ENCODE results near the gene FBXO38. TPM values are rescaled to one million over a fixed set of nuclear protein-coding genes. Genes with fewer than 3 reads are reported as not detected.
A peak's percentile ranks its signal among the peaks of the same experiment; 100 is the strongest.

FBXO38 gene
- total RNA-seq, 1 experiment from 2014 or later = 35.8 TPM

DNA sequence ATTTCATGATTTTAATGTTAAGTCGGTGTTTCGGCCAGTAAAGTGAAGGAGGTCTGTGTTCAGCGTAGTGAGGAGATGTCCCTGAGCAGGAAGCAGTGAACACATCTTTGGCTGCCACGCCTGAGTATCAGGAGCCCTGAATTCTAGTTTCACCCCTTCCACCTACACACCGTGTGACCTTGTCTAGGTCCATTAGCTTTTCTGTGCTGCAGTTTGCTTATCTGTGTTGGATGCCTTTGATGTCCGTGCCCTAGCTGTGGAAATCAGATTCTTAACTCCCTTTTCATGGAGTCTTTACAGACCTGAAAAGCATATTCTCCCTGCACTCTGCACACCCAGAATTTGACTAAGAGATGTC, 601 bp downstream of the FBXO38 start:
- TF ChIP-seq, protein P1, sequence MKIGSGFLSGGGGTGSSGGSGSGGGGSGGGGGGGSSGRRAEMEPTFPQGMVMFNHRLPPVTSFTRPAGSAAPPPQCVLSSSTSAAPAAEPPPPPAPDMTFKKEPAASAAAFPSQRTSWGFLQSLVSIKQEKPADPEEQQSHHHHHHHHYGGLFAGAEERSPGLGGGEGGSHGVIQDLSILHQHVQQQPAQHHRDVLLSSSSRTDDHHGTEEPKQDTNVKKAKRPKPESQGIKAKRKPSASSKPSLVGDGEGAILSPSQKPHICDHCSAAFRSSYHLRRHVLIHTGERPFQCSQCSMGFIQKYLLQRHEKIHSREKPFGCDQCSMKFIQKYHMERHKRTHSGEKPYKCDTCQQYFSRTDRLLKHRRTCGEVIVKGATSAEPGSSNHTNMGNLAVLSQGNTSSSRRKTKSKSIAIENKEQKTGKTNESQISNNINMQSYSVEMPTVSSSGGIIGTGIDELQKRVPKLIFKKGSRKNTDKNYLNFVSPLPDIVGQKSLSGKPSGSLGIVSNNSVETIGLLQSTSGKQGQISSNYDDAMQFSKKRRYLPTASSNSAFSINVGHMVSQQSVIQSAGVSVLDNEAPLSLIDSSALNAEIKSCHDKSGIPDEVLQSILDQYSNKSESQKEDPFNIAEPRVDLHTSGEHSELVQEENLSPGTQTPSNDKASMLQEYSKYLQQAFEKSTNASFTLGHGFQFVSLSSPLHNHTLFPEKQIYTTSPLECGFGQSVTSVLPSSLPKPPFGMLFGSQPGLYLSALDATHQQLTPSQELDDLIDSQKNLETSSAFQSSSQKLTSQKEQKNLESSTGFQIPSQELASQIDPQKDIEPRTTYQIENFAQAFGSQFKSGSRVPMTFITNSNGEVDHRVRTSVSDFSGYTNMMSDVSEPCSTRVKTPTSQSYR (CRISPR knock-in tag; IDR thresholded peaks at IDR 0.05) = no peak
- TF ChIP-seq GTF2I (CRISPR knock-in tag; conservative IDR thresholded peaks at IDR 0.05) = no peak
- TF ChIP-seq, protein P2, sequence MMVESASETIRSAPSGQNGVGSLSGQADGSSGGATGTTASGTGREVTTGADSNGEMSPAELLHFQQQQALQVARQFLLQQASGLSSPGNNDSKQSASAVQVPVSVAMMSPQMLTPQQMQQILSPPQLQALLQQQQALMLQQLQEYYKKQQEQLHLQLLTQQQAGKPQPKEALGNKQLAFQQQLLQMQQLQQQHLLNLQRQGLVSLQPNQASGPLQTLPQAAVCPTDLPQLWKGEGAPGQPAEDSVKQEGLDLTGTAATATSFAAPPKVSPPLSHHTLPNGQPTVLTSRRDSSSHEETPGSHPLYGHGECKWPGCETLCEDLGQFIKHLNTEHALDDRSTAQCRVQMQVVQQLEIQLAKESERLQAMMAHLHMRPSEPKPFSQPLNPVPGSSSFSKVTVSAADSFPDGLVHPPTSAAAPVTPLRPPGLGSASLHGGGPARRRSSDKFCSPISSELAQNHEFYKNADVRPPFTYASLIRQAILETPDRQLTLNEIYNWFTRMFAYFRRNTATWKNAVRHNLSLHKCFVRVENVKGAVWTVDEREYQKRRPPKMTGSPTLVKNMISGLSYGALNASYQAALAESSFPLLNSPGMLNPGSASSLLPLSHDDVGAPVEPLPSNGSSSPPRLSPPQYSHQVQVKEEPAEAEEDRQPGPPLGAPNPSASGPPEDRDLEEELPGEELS (CRISPR knock-in tag; IDR thresholded peaks at IDR 0.05) = no peak
- H3K36me3 Mint-ChIP-seq = peaks cover 5% of the 10 kb centered on the region; the same call in 1 of the 2 replicates
- DNase-seq (ENCODE audit: low spot score) (no peak), ATAC-seq (no peak)
- H3K27me3 Mint-ChIP-seq (ENCODE audit: low read depth) = no peaks in the 10 kb centered on the region
- peak overlapping the region; percentile 89 for H3K27ac Mint-ChIP-seq
- peaks cover 29% of the 10 kb centered on the region for H3K4me1 Mint-ChIP-seq
- peak overlapping the region; percentile 96 for H3K4me3 Mint-ChIP-seq
- peaks cover under 1% of the 10 kb centered on the region for H3K9me3 Mint-ChIP-seq
- ChIA-PET POLR2A (no interaction called here), CTCF (interaction anchor here (1.1 to 1.6 kb wide), 2 partner anchors 14 to 347 kb away, joined by 3 to 8 read pairs; no protein-coding TSS in a partner anchor)

DNA sequence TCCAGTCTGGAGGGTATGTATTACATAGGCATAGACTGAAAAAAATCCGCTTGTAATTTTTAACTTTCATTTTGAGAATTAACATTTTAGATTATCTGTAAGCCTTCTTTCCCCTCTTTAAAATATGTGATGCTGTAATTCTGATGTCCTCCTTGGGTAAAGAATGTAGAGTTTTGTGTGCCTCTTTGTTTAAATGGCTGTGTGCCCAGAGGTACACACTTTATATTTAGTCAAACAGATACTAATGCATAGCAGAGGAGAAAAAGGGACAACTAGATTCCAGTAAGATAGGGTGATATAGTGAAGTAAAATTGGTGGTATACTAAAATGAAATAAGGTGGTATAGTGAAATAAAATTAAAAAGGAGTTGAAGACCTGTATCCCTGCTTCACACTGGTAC, 1.3 kb downstream of the FBXO38 start:
- H3K36me3 Mint-ChIP-seq = peaks cover 5% of the 10 kb centered on the region; the same call in 1 of the 2 replicates
- POLR2A ChIA-PET = no interaction called here
- ATAC-seq (no peak), DNase-seq (ENCODE audit: low spot score) (no peak)
- H3K9me3 Mint-ChIP-seq = no peaks in the 10 kb centered on the region
- CTCF ChIA-PET = interaction anchor here (1.1 to 1.6 kb wide), 2 partner anchors 14 to 346 kb away, joined by 3 to 8 read pairs; no protein-coding TSS in a partner anchor
- no peaks in the 10 kb centered on the region for H3K27me3 Mint-ChIP-seq (ENCODE audit: low read depth)
- H3K4me3 Mint-ChIP-seq = peak overlapping the region; percentile 96
- peaks cover 29% of the 10 kb centered on the region for H3K4me1 Mint-ChIP-seq
- TF ChIP-seq ZNF396 (CRISPR knock-in tag; IDR thresholded peaks at IDR 0.05; ENCODE audit: borderline replicate concordance) (no peak), ELF4 (CRISPR knock-in tag; IDR thresholded peaks at IDR 0.05; ENCODE audit: low read depth) (no peak), CREM (CRISPR knock-in tag; IDR thresholded peaks at IDR 0.05) (no peak), NFE2L1 (CRISPR knock-in tag; IDR thresholded peaks at IDR 0.05) (no peak), MXD4 (CRISPR knock-in tag; IDR thresholded peaks at IDR 0.05; ENCODE audit: borderline replicate concordance) (no peak), FOXP1 (CRISPR knock-in tag; IDR thresholded peaks at IDR 0.05; ENCODE audit: borderline replicate concordance) (no peak), TEAD1 (CRISPR knock-in tag; IDR thresholded peaks at IDR 0.05) (no peak)
- TF ChIP-seq, protein P3, sequence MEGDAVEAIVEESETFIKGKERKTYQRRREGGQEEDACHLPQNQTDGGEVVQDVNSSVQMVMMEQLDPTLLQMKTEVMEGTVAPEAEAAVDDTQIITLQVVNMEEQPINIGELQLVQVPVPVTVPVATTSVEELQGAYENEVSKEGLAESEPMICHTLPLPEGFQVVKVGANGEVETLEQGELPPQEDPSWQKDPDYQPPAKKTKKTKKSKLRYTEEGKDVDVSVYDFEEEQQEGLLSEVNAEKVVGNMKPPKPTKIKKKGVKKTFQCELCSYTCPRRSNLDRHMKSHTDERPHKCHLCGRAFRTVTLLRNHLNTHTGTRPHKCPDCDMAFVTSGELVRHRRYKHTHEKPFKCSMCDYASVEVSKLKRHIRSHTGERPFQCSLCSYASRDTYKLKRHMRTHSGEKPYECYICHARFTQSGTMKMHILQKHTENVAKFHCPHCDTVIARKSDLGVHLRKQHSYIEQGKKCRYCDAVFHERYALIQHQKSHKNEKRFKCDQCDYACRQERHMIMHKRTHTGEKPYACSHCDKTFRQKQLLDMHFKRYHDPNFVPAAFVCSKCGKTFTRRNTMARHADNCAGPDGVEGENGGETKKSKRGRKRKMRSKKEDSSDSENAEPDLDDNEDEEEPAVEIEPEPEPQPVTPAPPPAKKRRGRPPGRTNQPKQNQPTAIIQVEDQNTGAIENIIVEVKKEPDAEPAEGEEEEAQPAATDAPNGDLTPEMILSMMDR (IDR thresholded peaks at IDR 0.05) = no peak
- TF ChIP-seq, protein P4, sequence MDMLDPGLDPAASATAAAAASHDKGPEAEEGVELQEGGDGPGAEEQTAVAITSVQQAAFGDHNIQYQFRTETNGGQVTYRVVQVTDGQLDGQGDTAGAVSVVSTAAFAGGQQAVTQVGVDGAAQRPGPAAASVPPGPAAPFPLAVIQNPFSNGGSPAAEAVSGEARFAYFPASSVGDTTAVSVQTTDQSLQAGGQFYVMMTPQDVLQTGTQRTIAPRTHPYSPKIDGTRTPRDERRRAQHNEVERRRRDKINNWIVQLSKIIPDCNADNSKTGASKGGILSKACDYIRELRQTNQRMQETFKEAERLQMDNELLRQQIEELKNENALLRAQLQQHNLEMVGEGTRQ (CRISPR knock-in tag; IDR thresholded peaks at IDR 0.05) = no peak
- TF ChIP-seq, protein P5, sequence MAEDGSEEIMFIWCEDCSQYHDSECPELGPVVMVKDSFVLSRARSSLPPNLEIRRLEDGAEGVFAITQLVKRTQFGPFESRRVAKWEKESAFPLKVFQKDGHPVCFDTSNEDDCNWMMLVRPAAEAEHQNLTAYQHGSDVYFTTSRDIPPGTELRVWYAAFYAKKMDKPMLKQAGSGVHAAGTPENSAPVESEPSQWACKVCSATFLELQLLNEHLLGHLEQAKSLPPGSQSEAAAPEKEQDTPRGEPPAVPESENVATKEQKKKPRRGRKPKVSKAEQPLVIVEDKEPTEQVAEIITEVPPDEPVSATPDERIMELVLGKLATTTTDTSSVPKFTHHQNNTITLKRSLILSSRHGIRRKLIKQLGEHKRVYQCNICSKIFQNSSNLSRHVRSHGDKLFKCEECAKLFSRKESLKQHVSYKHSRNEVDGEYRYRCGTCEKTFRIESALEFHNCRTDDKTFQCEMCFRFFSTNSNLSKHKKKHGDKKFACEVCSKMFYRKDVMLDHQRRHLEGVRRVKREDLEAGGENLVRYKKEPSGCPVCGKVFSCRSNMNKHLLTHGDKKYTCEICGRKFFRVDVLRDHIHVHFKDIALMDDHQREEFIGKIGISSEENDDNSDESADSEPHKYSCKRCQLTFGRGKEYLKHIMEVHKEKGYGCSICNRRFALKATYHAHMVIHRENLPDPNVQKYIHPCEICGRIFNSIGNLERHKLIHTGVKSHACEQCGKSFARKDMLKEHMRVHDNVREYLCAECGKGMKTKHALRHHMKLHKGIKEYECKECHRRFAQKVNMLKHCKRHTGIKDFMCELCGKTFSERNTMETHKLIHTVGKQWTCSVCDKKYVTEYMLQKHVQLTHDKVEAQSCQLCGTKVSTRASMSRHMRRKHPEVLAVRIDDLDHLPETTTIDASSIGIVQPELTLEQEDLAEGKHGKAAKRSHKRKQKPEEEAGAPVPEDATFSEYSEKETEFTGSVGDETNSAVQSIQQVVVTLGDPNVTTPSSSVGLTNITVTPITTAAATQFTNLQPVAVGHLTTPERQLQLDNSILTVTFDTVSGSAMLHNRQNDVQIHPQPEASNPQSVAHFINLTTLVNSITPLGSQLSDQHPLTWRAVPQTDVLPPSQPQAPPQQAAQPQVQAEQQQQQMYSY (CRISPR knock-in tag; IDR thresholded peaks at IDR 0.05) = no peak
- no peak overlapping the region for H3K27ac Mint-ChIP-seq
